Motor neuron (in vitro differentiated cells): ENCODE measurements around the gene CSNK1D. TPM values are rescaled to one million over a fixed set of nuclear protein-coding genes. Genes with fewer than 3 reads are reported as not detected.

Source experiments
- ATAC-seq, 8 experiments: fragments of 200-7000 bp; cut with Tn5 transposase; replicated peaks in 6 of 8; 2 replicates each; pipeline ENCODE4 v1.8.0; 2021; ENCODE audit warnings: mild to moderate bottlenecking in 8 of 8, moderate library complexity in 8 of 8
- H3K27ac ChIP-seq, 2 donors: fragments of 250-450 bp; sonication (Bioruptor Pico); 2 replicates each; pipeline ENCODE4 v1.9.0; 2021; ENCODE audit warnings: antibody characterized with exemption in 2 of 2, mild to moderate bottlenecking in 2 of 2, moderate library complexity in 1 of 2
- H3K4me1 ChIP-seq, 2 donors: fragments of 250-450 bp; sonication (Bioruptor Pico); replicated peaks in 1 of 2; 2 replicates each; pipeline ENCODE4 v1.6.1; 2021; ENCODE audit warnings: antibody characterized with exemption in 2 of 2, mild to moderate bottlenecking in 2 of 2, moderate library complexity in 1 of 2
- H3K4me3 ChIP-seq, 5 donors: fragments of 250-450 bp; sonication (Bioruptor Pico); 2 replicates each; pipeline ENCODE4 v1.9.0; 2021; ENCODE audit warnings: antibody characterized with exemption in 5 of 5, mild to moderate bottlenecking in 5 of 5, moderate library complexity in 4 of 5
- WGBS, 10 experiments: fragments of 450-650 bp; shearing (Covaris generic); methylation state at CpG; one replicate each; pipeline ENCODE4 v1.0.0; 2022; 5-methylcytosine and 5-hydroxymethylcytosine counted together
- in situ Hi-C, 9 experiments: fragments of 400-800 bp; cut with MboI; loops; one replicate each; pipeline ENCODE4 v1.15.0; 2021; ENCODE audit warnings: low sequenced_read_pairs in 9 of 9, low pct_unique_long_range_greater_than_20kb in 2 of 9; ENCODE audit not compliant: unreplicated experiment in 9 of 9
- total RNA-seq, 8 experiments: library from RNA; unstranded; fragments of 300-600 nt; gene quantifications; 2 replicates each; pipeline versions ENCODE4 v1.2.3 to v1.2.4, GENCODE V29; 2022

CSNK1D gene
- total RNA-seq, 8 experiments from 2014 or later = 24.1 to 109 (median 43.9) TPM

- 90 to 100% (median 96%) methylated on average over 1 to 10 of the region's 25 CpGs; no CpG with 5 or more reads in 3 of the 10 experiments for WGBS, 10 experiments
- in situ Hi-C loops = no loop called here
- Histone ChIP-seq H3K27ac (no peak overlapping the region), H3K4me1 (peaks cover 21 to 41% of the 10 kb centered on the region in 2 donors), H3K4me3 (no peak overlapping the region)
- peak in 5 of 8 experiments; percentile 1 to 19 (median 9) for ATAC-seq
Observed at GRCh38 chr17:82282239-82283207, 9.0 kb upstream of the CSNK1D start.

GRCh38 chr17:82281502-82282238, 8.2 kb upstream of the CSNK1D start:
- no peak overlapping the region for H3K4me3 ChIP-seq
- H3K4me1 ChIP-seq = peaks cover 17 to 41% of the 10 kb centered on the region in 2 donors
- no peak for ATAC-seq
- 10 to 100% (median 81%) methylated on average over 1 to 19 of the region's 22 CpGs; no CpG with 5 or more reads in 1 of the 10 experiments for WGBS, 10 experiments
- no peak overlapping the region for H3K27ac ChIP-seq
- in situ Hi-C loops = no loop called here

DNA sequence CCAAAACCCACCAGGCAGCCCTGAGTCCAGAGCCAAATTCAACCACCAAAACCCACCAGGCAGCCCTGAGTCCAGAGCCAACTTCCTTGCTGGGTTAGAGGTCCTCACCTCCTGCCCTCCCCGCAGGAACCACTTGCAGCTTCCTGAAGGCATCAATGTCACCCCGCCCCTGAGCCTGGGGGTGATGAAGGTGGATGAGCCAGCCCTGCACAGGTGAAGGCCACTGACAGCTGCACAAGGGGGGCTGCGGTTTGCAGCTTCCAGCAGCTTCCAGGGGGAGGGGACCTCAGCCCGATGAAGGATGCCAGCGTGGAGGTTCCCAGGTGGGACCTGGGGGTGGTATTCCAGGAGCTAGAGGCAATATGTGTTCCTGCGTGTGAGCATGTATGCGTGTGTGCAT, 7.6 kb upstream of the CSNK1D start:
- H3K4me3 ChIP-seq = no peak overlapping the region
- H3K27ac ChIP-seq = no peak overlapping the region
- peaks cover 11 to 35% of the 10 kb centered on the region in 2 donors for H3K4me1 ChIP-seq
- no peak for ATAC-seq
- in situ Hi-C loops = no loop called here
- 20 to 93% (median 70%) methylated on average over 1 to 4 of the region's 7 CpGs; no CpG with 5 or more reads in 5 of the 10 experiments for WGBS, 10 experiments

GRCh38 chr17:82280537-82280936, 7.0 kb upstream of the CSNK1D start:
- Histone ChIP-seq H3K27ac (no peak overlapping the region), H3K4me1 (peaks cover 6 to 31% of the 10 kb centered on the region in 2 donors), H3K4me3 (no peak overlapping the region)
- 60 to 100% (median 97%) methylated on average over 1 to 6 of the region's 8 CpGs; no CpG with 5 or more reads in 4 of the 10 experiments for WGBS, 10 experiments
- in situ Hi-C loops = no loop called here
- ATAC-seq = no peak

- no peak for ATAC-seq
- Histone ChIP-seq H3K4me1 (peaks cover 11 to 23% of the 10 kb centered on the region in 2 donors), H3K27ac (no peak overlapping the region), H3K4me3 (no peak overlapping the region)
- WGBS, 10 experiments = 20 to 92% (median 78%) methylated on average over 1 to 11 of the region's 16 CpGs
- in situ Hi-C loops = no loop called here
Observed at GRCh38 chr17:82278786-82279391, 5.4 kb upstream of the CSNK1D start.

DNA sequence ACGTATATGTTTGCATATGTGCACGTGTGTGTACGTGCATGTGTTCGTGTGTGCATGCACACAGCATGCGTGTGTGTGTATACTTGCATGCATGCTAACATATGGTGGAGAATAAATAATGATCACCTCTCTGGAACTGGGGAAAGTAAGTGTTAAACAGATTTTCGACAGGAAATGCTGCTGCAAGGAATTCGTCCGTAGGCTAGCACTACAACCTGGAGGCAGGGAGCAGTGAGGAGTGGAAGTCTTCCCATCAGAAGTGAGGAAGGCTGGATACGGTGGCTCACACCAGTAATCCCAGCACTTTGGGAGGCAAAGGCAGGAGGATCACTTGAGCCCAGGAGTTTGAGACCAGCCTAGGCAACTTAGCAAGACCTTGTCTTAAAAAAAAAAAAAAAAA, 4.8 kb upstream of the CSNK1D start:
- ATAC-seq = no peak
- WGBS, 10 experiments = 70 to 89% (median 81%) methylated on average over 2 to 6 of the region's 9 CpGs; no CpG with 5 or more reads in 4 of the 10 experiments
- Histone ChIP-seq H3K4me3 (no peak overlapping the region), H3K27ac (no peak overlapping the region), H3K4me1 (peaks cover 12 to 19% of the 10 kb centered on the region in 2 donors)
- in situ Hi-C loops = no loop called here

- no peak for ATAC-seq
- H3K4me3 ChIP-seq = no peak overlapping the region
- in situ Hi-C loops = no loop called here
- H3K27ac ChIP-seq = no peak overlapping the region
- 48 to 93% (median 81%) methylated on average over 1 to 5 of the region's 12 CpGs; no CpG with 5 or more reads in 4 of the 10 experiments for WGBS, 10 experiments
- peaks cover 12 to 15% of the 10 kb centered on the region in 2 donors for H3K4me1 ChIP-seq
Observed at GRCh38 chr17:82277851-82278250, 4.4 kb upstream of the CSNK1D start.

- Histone ChIP-seq H3K4me1 (peaks cover 17 to 18% of the 10 kb centered on the region in 2 donors), H3K4me3 (no peak overlapping the region), H3K27ac (no peak overlapping the region)
- in situ Hi-C loops = no loop called here
- ATAC-seq = no peak
- WGBS, 10 experiments = 67 to 100% (median 82%) methylated on average over 1 to 4 of the region's 5 CpGs; no CpG with 5 or more reads in 3 of the 10 experiments
Observed at GRCh38 chr17:82276938-82277337, 3.4 kb upstream of the CSNK1D start.

- peaks cover 24% of the 10 kb centered on the region in 2 donors for H3K4me1 ChIP-seq
- WGBS, 10 experiments = 40 to 93% (median 77%) methylated on average over 1 to 6 of the region's 14 CpGs; no CpG with 5 or more reads in 5 of the 10 experiments
- H3K4me3 ChIP-seq = no peak overlapping the region
- ATAC-seq = no peak
- in situ Hi-C loops = no loop called here
- no peak overlapping the region for H3K27ac ChIP-seq
Observed at GRCh38 chr17:82275326-82275725, 1.8 kb upstream of the CSNK1D start.

DNA sequence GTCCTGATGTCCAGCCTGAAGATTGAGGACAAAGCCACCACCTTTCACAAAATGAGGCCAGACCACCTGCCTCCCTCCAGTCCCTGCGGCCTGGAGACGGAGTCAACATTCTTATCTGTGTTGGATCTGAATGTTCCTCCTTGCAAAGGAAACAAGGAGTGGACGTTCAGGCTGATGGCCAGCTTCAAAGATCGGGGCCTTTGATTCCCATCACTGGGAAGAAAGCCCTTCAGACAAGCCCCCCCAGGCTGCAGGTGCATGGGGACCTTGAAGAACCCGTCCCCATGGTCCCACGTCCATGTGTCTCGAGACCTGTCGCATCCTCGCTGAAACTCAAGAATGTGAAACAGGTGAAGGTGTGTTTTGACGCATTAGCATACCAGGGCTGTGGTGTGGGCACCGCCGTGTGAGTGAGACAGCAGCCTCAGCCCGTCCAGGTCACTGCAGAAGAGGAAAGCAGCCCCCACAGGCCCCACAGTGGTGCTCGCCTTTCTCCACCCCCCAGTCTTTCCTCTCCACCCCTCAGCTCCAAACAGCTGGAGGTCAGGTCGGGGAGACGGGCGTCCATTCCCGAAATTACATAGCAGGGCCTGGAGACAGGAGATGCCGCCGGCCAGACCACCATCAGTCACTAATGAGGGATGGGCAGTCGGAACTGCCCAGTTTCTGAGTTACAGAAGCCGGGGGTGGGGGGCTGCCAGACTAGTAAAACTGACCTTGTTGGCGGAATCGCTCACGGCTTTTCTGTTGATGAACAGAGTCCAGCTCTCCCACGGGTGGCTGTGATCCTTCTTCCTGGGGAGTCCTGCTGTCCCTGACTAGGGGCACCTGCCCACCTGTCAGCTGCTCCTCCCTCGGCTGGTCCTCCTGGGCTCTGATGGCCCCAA, 877 bp upstream of the CSNK1D start:
- Histone ChIP-seq H3K4me1 (peaks cover 28 to 32% of the 10 kb centered on the region in 2 donors), H3K4me3 (peak overlapping the region; percentile 81 to 100 (median 97)), H3K27ac (no peak overlapping the region)
- 17 to 90% (median 62%) methylated on average over 1 to 9 of the region's 27 CpGs; no CpG with 5 or more reads in 4 of the 10 experiments for WGBS, 10 experiments
- in situ Hi-C loops = no loop called here
- no peak for ATAC-seq

DNA sequence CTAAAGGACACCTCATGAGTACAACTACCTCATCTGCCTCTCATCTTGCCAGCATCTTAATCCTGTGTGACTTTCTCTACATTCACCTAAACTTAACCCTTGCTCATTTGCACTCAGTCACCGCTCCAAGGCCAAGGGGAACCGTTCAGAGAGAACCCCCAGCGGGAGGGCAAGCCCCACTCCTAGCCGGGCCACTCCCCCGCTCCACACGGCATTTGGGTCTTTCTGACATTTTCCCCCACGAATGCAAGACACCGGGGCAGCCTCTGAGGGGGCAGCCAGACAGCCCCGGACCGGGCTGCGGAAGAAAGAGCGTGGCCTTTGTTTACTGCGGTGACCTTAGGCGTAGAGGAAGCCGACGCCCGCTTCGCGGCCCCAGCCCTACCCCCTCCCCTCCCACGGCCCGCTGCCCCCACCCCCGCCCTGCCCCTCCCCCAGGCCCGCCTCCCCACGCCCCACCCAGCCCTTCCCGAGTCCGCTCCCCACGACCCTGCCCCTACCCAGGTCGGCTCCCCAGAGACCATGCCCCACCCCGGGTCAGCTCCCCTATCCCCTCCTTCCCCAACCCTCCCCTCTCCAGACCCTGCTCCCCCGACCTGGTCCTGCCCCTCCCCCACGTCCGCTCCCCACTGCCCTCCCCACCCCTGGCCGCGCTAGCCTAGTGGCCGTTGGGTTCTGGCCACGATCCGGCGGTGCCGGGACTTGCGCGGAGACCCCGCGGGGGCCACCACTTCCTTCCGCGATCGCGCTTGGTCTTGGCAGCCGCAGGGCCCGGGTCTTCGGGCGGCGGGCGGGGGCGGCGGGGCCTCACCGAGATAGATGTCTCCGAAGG, 789 bp downstream of the CSNK1D start:
- H3K4me1 ChIP-seq = peaks cover 28 to 34% of the 10 kb centered on the region in 2 donors
- in situ Hi-C loops = no loop called here
- ATAC-seq = peak; percentile 16 to 46 (median 36)
- peak overlapping the region; percentile 81 to 100 (median 97) for H3K4me3 ChIP-seq
- peak overlapping the region; percentile 95 to 99 for H3K27ac ChIP-seq
- 0 to 13% (median 4%) methylated on average over 1 to 14 of the region's 57 CpGs; no CpG with 5 or more reads in 6 of the 10 experiments for WGBS, 10 experiments
